Neural cell (in vitro differentiated cells): ENCODE measurements around the gene KIF20A. TPM values are rescaled to one million over a fixed set of nuclear protein-coding genes. Genes with fewer than 3 reads are reported as not detected.

ENCODE experiments used
- H2AFZ ChIP-seq: fragments of 200-600, 300-800 bp; sonication (generic), shearing (Covaris generic); 2 replicates; pipeline ENCODE4 v1.6.0; 2014; ENCODE audit warnings: low read depth, mild to moderate bottlenecking, antibody characterized with exemption, low read length, moderate library complexity
- H3F3A ChIP-seq: fragments of 200-600 bp; shearing (Covaris generic); 2 replicates; pipeline ENCODE4 v1.6.1; 2016; ENCODE audit warnings: mild to moderate bottlenecking, moderate library complexity, mixed read lengths, antibody characterized with exemption, low read length; ENCODE audit not compliant: insufficient read depth, poor library complexity, severe bottlenecking
- H3K27ac ChIP-seq: fragments of 200-600, 300-800 bp; sonication (generic), shearing (Covaris generic); 2 replicates; pipeline ENCODE4 v1.5.1; 2014; ENCODE audit warnings: mild to moderate bottlenecking, low read length, moderate library complexity
- H3K27me3 ChIP-seq: fragments of 300-800, 200-600 bp; sonication (generic), shearing (Covaris generic); 2 replicates; pipeline ENCODE4 v1.6.0; 2014; ENCODE audit warnings: mild to moderate bottlenecking, low read depth, low read length, moderate library complexity; ENCODE audit not compliant: insufficient read depth
- H3K36me3 ChIP-seq: fragments of 300-800, 200-600 bp; sonication (generic), shearing (Covaris generic); 2 replicates; pipeline ENCODE4 v1.5.1; 2014; ENCODE audit warnings: mild to moderate bottlenecking, antibody characterized with exemption, low read length, moderate library complexity; ENCODE audit not compliant: insufficient read depth
- H3K4me2 ChIP-seq: fragments of 300-800, 200-600 bp; sonication (generic), shearing (Covaris generic); 2 replicates; pipeline ENCODE4 v1.6.0; 2014; ENCODE audit warnings: mild to moderate bottlenecking, low read length
- H3K4me3 ChIP-seq: fragments of 300-800, 200-600 bp; sonication (generic), shearing (Covaris generic); 2 replicates; pipeline ENCODE4 v1.5.1; 2014; ENCODE audit warnings: mild to moderate bottlenecking, low read length, moderate library complexity
- H3K79me2 ChIP-seq: fragments of 200-600 bp; shearing (Covaris generic); replicated peaks from 2 replicates; pipeline ENCODE4 v1.6.0; 2014; ENCODE audit warnings: mild to moderate bottlenecking, low read length, moderate library complexity; ENCODE audit not compliant: insufficient read depth
- H3K9ac ChIP-seq: fragments of 300-800, 200-600 bp; sonication (generic), shearing (Covaris generic); 2 replicates; pipeline ENCODE4 v1.6.1; 2016; ENCODE audit warnings: mild to moderate bottlenecking, low read length, mixed read lengths
- H3K9me2 ChIP-seq: fragments of 200-600 bp; shearing (Covaris generic); 2 replicates; pipeline ENCODE4 v1.6.1; 2016; ENCODE audit warnings: mild to moderate bottlenecking, low read length, mixed read lengths; ENCODE audit not compliant: insufficient read depth
- H3K9me3 ChIP-seq: fragments of 200-600, 300-800 bp; sonication (generic), shearing (Covaris generic); 2 replicates; pipeline ENCODE4 v1.6.1; 2016; ENCODE audit warnings: mild to moderate bottlenecking, mixed run types, low read length, moderate library complexity, mixed read lengths
- H4K20me1 ChIP-seq: fragments of 200-600 bp; shearing (Covaris generic); 2 replicates; pipeline ENCODE4 v1.6.1; 2016; ENCODE audit warnings: mild to moderate bottlenecking, mixed run types; ENCODE audit not compliant: insufficient read depth
- EP300 ChIP-seq: fragments of 450-650 bp; conservative IDR thresholded peaks from 2 replicates; pipeline ENCODE4 v1.6.1; 2014; ENCODE audit warnings: antibody characterized with exemption, mild to moderate bottlenecking, moderate library complexity; ENCODE audit not compliant: poor library complexity, severe bottlenecking
- EZH2 ChIP-seq: fragments of 200-600, 300-800 bp; shearing (Covaris generic), sonication (generic); IDR thresholded peaks from 2 replicates; pipeline ENCODE4 v1.6.1; 2014; ENCODE audit warnings: antibody characterized with exemption, low read length, borderline replicate concordance, mild to moderate bottlenecking; ENCODE audit not compliant: insufficient read depth, poor library complexity, severe bottlenecking
- MXI1 ChIP-seq: fragments of 450-650 bp; conservative IDR thresholded peaks from 2 replicates; pipeline ENCODE4 v1.6.1; 2014; ENCODE audit warnings: antibody characterized with exemption, mild to moderate bottlenecking; ENCODE audit not compliant: poor library complexity, severe bottlenecking
- POLR2AphosphoS5 ChIP-seq: IDR thresholded peaks from 2 replicates; pipeline ENCODE4 v1.6.1; 2012
- RAD21 ChIP-seq: fragments of 450-650 bp; conservative IDR thresholded peaks from 2 replicates; pipeline ENCODE4 v1.6.1; 2014; ENCODE audit warnings: antibody characterized with exemption, mild to moderate bottlenecking, moderate library complexity
- SMC3 ChIP-seq: fragments of 450-650 bp; conservative IDR thresholded peaks from 2 replicates; pipeline ENCODE4 v1.6.1; 2014; ENCODE audit warnings: antibody characterized with exemption, mild to moderate bottlenecking, moderate library complexity; ENCODE audit not compliant: poor library complexity
- TAF1 ChIP-seq: IDR thresholded peaks from 2 replicates; pipeline ENCODE4 v1.6.1; 2012; ENCODE audit warnings: low read depth
- polyA plus RNA-seq: library from polyadenylated mRNA; depleted of rRNA; stranded (reverse); fragments of >200 nt; gene quantifications from 2 replicates; pipeline ENCODE4 v1.2.3, GENCODE V29; 2014
- TF ChIP-seq, protein P1 (sequence below): IDR thresholded peaks from 2 replicates; pipeline ENCODE4 v1.6.1; 2012; ENCODE audit warnings: borderline replicate concordance
- TF ChIP-seq, protein P2 (sequence below): fragments of 450-650 bp; IDR thresholded peaks from 2 replicates; pipeline ENCODE4 v1.5.1; 2014; ENCODE audit warnings: antibody characterized with exemption, mild to moderate bottlenecking, moderate library complexity; ENCODE audit not compliant: poor library complexity, severe bottlenecking

Gene KIF20A
- polyA plus RNA-seq, 1 donor from 2014 or later, result 2.1 TPM

DNA sequence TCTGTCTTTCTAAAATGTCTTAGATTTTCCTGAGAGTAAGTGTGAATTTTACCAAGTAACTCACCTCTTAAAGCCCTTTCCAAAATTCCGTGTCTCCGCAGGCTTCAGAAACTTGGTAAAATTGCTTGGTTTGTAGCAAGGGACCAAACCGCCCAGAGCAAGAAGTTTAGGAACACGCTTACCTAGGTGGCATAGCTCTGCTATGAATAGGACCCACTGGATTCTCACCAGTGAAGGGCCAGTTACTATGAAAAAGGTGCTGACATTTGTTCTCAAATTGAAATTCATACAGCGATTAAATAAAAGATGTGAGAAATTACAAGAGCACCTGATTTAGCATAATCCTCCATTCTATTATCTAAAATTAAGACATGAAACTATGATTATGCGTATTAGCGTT, 46.4 kb upstream of the KIF20A start:
- no peaks in the 10 kb centered on the region for H3K9me2 ChIP-seq
- no peak overlapping the region for H3K4me2 ChIP-seq
- H4K20me1 ChIP-seq, result no peaks in the 10 kb centered on the region
- no peaks in the 10 kb centered on the region for H3K36me3 ChIP-seq
- H3K27ac ChIP-seq, result no peak overlapping the region
- H3F3A ChIP-seq, result no peaks in the 10 kb centered on the region
- no peaks in the 10 kb centered on the region for H3K79me2 ChIP-seq
- no peak overlapping the region for H2AFZ ChIP-seq
- H3K4me3 ChIP-seq, result no peak overlapping the region
- H3K27me3 ChIP-seq, result no peaks in the 10 kb centered on the region
- H3K9ac ChIP-seq, result no peak overlapping the region
- no peaks in the 10 kb centered on the region for H3K9me3 ChIP-seq
- TF ChIP-seq RAD21 (no peak), EZH2 (no peak), TAF1 (no peak), POLR2AphosphoS5 (no peak), MXI1 (no peak), SMC3 (no peak), EP300 (no peak)
- TF ChIP-seq, protein P1, sequence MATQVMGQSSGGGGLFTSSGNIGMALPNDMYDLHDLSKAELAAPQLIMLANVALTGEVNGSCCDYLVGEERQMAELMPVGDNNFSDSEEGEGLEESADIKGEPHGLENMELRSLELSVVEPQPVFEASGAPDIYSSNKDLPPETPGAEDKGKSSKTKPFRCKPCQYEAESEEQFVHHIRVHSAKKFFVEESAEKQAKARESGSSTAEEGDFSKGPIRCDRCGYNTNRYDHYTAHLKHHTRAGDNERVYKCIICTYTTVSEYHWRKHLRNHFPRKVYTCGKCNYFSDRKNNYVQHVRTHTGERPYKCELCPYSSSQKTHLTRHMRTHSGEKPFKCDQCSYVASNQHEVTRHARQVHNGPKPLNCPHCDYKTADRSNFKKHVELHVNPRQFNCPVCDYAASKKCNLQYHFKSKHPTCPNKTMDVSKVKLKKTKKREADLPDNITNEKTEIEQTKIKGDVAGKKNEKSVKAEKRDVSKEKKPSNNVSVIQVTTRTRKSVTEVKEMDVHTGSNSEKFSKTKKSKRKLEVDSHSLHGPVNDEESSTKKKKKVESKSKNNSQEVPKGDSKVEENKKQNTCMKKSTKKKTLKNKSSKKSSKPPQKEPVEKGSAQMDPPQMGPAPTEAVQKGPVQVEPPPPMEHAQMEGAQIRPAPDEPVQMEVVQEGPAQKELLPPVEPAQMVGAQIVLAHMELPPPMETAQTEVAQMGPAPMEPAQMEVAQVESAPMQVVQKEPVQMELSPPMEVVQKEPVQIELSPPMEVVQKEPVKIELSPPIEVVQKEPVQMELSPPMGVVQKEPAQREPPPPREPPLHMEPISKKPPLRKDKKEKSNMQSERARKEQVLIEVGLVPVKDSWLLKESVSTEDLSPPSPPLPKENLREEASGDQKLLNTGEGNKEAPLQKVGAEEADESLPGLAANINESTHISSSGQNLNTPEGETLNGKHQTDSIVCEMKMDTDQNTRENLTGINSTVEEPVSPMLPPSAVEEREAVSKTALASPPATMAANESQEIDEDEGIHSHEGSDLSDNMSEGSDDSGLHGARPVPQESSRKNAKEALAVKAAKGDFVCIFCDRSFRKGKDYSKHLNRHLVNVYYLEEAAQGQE, result no peak
- TF ChIP-seq, protein P2, sequence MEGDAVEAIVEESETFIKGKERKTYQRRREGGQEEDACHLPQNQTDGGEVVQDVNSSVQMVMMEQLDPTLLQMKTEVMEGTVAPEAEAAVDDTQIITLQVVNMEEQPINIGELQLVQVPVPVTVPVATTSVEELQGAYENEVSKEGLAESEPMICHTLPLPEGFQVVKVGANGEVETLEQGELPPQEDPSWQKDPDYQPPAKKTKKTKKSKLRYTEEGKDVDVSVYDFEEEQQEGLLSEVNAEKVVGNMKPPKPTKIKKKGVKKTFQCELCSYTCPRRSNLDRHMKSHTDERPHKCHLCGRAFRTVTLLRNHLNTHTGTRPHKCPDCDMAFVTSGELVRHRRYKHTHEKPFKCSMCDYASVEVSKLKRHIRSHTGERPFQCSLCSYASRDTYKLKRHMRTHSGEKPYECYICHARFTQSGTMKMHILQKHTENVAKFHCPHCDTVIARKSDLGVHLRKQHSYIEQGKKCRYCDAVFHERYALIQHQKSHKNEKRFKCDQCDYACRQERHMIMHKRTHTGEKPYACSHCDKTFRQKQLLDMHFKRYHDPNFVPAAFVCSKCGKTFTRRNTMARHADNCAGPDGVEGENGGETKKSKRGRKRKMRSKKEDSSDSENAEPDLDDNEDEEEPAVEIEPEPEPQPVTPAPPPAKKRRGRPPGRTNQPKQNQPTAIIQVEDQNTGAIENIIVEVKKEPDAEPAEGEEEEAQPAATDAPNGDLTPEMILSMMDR, result no peak

DNA sequence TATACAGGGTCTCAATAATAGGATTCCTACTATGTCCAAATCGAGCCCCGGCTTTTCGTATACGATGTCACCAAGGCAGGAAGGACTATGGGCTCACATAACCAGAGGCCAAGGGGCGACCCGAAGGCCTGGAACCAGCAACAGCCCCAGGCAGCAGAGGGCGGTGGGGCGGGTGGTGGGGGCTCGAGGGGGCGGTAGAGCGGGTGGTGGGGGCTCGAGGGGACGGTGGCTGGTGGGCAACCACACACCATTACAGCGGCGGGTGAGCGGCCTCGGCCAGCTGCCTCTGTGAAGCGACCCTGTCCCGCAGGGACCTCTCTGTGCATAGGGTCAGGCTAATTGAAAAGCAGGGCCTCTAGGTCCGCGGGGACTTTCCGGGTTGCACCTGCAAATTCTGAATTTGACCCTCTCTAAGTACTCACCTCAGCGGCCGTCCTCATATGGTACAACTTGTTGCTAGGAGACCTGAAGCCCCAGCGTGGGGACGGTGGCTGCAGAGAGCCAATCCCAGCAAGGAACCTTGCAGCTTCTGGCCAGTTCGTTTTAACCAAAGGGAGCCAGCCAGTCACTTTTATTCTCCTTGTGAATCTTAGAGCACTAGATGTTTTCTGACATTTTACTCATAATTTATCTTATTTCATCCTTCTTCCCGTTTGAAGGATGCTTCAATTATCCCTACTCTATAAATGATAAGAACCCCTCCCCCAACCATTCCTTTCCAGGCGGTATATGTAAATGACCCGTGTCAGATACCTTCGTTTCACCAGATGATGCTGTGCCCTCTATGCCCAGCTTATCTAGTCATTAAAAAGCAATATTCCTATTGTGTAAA, 39.7 kb upstream of the KIF20A start, which contains the start of gene NME5:
Gene NME5, minus strand, starts transcription at position 480 of the 832 bp plus-strand sequence. CDS start 648 bp downstream, outside the sequence.
- Histone ChIP-seq H3F3A (no peaks in the 10 kb centered on the region), H3K9me3 (no peaks in the 10 kb centered on the region), H2AFZ (peak within 1 kb of the TSS; percentile 42), H4K20me1 (no peaks in the 10 kb centered on the region), H3K36me3 (no peaks in the 10 kb centered on the region), H3K4me2 (peak within 1 kb of the TSS; percentile 74), H3K9ac (peak within 1 kb of the TSS; percentile 45), H3K27ac (peak within 1 kb of the TSS; percentile 21), H3K79me2 (no peaks in the 10 kb centered on the region), H3K27me3 (no peaks in the 10 kb centered on the region), H3K9me2 (no peaks in the 10 kb centered on the region), H3K4me3 (peak within 1 kb of the TSS; percentile 67)
- TF ChIP-seq SMC3 (no peak), MXI1 (peak; percentile 47), RAD21 (no peak), EP300 (peak; percentile 23), POLR2AphosphoS5 (peak; percentile 13), EZH2 (no peak)
- TF ChIP-seq, protein P1, result no peak
- TF ChIP-seq, protein P2, result no peak
